H9 (cell line): Measurements from ENCODE around the gene CCDC9B. TPM values are rescaled to one million over a fixed set of nuclear protein-coding genes. Genes with fewer than 3 reads are reported as not detected.
A peak's percentile ranks its signal among the peaks of the same experiment; 100 is the strongest.

Source experiments
- DNase-seq: peaks from one replicate; pipeline ENCODE4 v3.0.0-alpha.2; 2017
- H2AFZ ChIP-seq: one replicate; pipeline ENCODE4 v1.6.1; 2013; ENCODE audit warnings: mild to moderate bottlenecking, low read length, control low read depth, moderate library complexity
- H2AK5ac ChIP-seq: 2 replicates; pipeline ENCODE4 v1.6.1; 2013; ENCODE audit warnings: low read length, control low read depth, mixed read lengths; ENCODE audit not compliant: insufficient read length
- H2BK120ac ChIP-seq: one replicate; pipeline ENCODE4 v1.6.1; 2013; ENCODE audit warnings: low read depth, mild to moderate bottlenecking, low read length, control low read depth, inconsistent platforms; ENCODE audit not compliant: poor library complexity, severe bottlenecking
- H2BK12ac ChIP-seq: 2 replicates; pipeline ENCODE4 v1.6.1; 2013; ENCODE audit warnings: low read length, control low read depth, mixed read lengths, low read depth; ENCODE audit not compliant: insufficient read length
- H2BK15ac ChIP-seq: 2 replicates; pipeline ENCODE4 v1.6.1; 2013; ENCODE audit warnings: low read depth, low read length, control low read depth
- H2BK20ac ChIP-seq: one replicate; pipeline ENCODE4 v1.6.1; 2013; ENCODE audit warnings: low read depth, mild to moderate bottlenecking, low read length, control low read depth, inconsistent platforms; ENCODE audit not compliant: poor library complexity, severe bottlenecking
- H2BK5ac ChIP-seq: 2 replicates; pipeline ENCODE4 v1.6.1; 2013; ENCODE audit warnings: low read length, control low read depth, mixed read lengths; ENCODE audit not compliant: insufficient read length
- H3K14ac ChIP-seq: 2 replicates; pipeline ENCODE4 v1.6.1; 2013; ENCODE audit warnings: low read length, control low read depth; ENCODE audit not compliant: insufficient read depth
- H3K18ac ChIP-seq: 2 replicates; pipeline ENCODE4 v1.6.1; 2013; ENCODE audit warnings: low read depth, mild to moderate bottlenecking, mixed read lengths, low read length, control low read depth; ENCODE audit not compliant: insufficient read length
- H3K23ac ChIP-seq: 2 replicates; pipeline ENCODE4 v1.6.1; 2013; ENCODE audit warnings: low read length, control low read depth, mixed read lengths, low read depth; ENCODE audit not compliant: insufficient read length
- H3K23me2 ChIP-seq: 2 replicates; pipeline ENCODE4 v1.6.1; 2013; ENCODE audit warnings: low read depth, mild to moderate bottlenecking, mixed read lengths, low read length, control low read depth; ENCODE audit not compliant: insufficient read length, poor library complexity, severe bottlenecking
- H3K27ac ChIP-seq: 2 replicates; pipeline ENCODE4 v1.5.1; 2013; ENCODE audit warnings: low read length, control low read depth, mixed read lengths, low read depth; ENCODE audit not compliant: insufficient read length
- H3K27me3 ChIP-seq: 2 replicates; pipeline ENCODE4 v1.6.1; 2013; ENCODE audit warnings: low read length, control low read depth, inconsistent platforms; ENCODE audit not compliant: insufficient read depth
- H3K4ac ChIP-seq: 2 replicates; pipeline ENCODE4 v1.6.1; 2013; ENCODE audit warnings: low read depth, mild to moderate bottlenecking, control low read depth, inconsistent platforms, low read length, moderate library complexity
- H3K4me1 ChIP-seq: 2 replicates; pipeline ENCODE4 v1.6.1; 2013; ENCODE audit warnings: low read length, control low read depth, inconsistent platforms; ENCODE audit not compliant: insufficient read depth
- H3K4me2 ChIP-seq: 2 replicates; pipeline ENCODE4 v1.6.1; 2013; ENCODE audit warnings: low read length, control low read depth, mixed read lengths; ENCODE audit not compliant: insufficient read length, insufficient read depth
- H3K56ac ChIP-seq: 2 replicates; pipeline ENCODE4 v1.6.1; 2013; ENCODE audit warnings: low read depth, mild to moderate bottlenecking, mixed read lengths, low read length, control low read depth; ENCODE audit not compliant: insufficient read length
- H3K79me1 ChIP-seq: 2 replicates; pipeline ENCODE4 v1.6.1; 2013; ENCODE audit warnings: low read depth, mild to moderate bottlenecking, moderate library complexity, low read length, control low read depth, inconsistent platforms; ENCODE audit not compliant: insufficient read depth, poor library complexity, severe bottlenecking
- H3K79me2 ChIP-seq: 2 replicates; pipeline ENCODE4 v1.6.1; 2013; ENCODE audit warnings: low read length, control low read depth, inconsistent platforms; ENCODE audit not compliant: insufficient read depth
- H3K9ac ChIP-seq: 2 replicates; pipeline ENCODE4 v1.6.1; 2013; ENCODE audit warnings: low read length, control low read depth, mixed read lengths; ENCODE audit not compliant: insufficient read length; ENCODE audit errors: extremely low read depth
- H3K9me3 ChIP-seq: one replicate; pipeline ENCODE4 v1.6.1; 2013; ENCODE audit warnings: low read depth, low read length, inconsistent platforms; ENCODE audit not compliant: control insufficient read depth
- H3T11ph ChIP-seq: one replicate; pipeline ENCODE4 v1.6.1; 2013; ENCODE audit warnings: mild to moderate bottlenecking, low read length, control low read depth, inconsistent platforms
- H4K20me1 ChIP-seq: one replicate; pipeline ENCODE4 v1.6.1; 2013; ENCODE audit not compliant: control insufficient read depth, insufficient read length, insufficient read depth
- H4K5ac ChIP-seq: 2 replicates; pipeline ENCODE4 v1.6.1; 2013; ENCODE audit warnings: low read depth, mild to moderate bottlenecking, mixed read lengths, low read length, control low read depth; ENCODE audit not compliant: insufficient read length
- H4K8ac ChIP-seq: replicated peaks from 2 replicates; pipeline ENCODE4 v1.6.1; 2013; ENCODE audit warnings: low read length, control low read depth, mixed read lengths, low read depth; ENCODE audit not compliant: insufficient read length
- H4K91ac ChIP-seq: 2 replicates; pipeline ENCODE4 v1.6.1; 2013; ENCODE audit warnings: low read depth, mild to moderate bottlenecking, moderate library complexity, mixed read lengths, low read length, control low read depth; ENCODE audit not compliant: insufficient read length
- H3K27ac Mint-ChIP-seq, 3 experiments: 2 replicates in 2 of 3; 3 replicates in 1 of 3; pipeline ENCODE4 v1.8.0; 2020 to 2021; ENCODE audit warnings: mixed read lengths in 3 of 3, mild to moderate bottlenecking in 1 of 3, moderate library complexity in 1 of 3
- H3K27me3 Mint-ChIP-seq: 2 replicates; pipeline ENCODE4 v1.8.0; 2021; ENCODE audit warnings: low read depth, mild to moderate bottlenecking, moderate library complexity, mixed read lengths
- H3K36me3 Mint-ChIP-seq, 3 experiments: 2 replicates in 2 of 3; 3 replicates in 1 of 3; pipeline ENCODE4 v1.8.0; 2020 to 2021; ENCODE audit warnings: low read depth in 3 of 3, mixed read lengths in 3 of 3; ENCODE audit not compliant: insufficient read depth in 1 of 3
- H3K4me1 Mint-ChIP-seq, 2 experiments: 2 replicates each; pipeline ENCODE4 v1.8.0; 2020; ENCODE audit warnings: mixed read lengths in 2 of 2
- H3K4me3 Mint-ChIP-seq, 2 experiments: 2 replicates in 1 of 2; 3 replicates in 1 of 2; pipeline ENCODE4 v1.8.0; 2020 to 2021; ENCODE audit warnings: mild to moderate bottlenecking in 2 of 2, mixed read lengths in 2 of 2, moderate library complexity in 1 of 2
- H3K9me3 Mint-ChIP-seq, 2 experiments: 2 replicates in 1 of 2; 3 replicates in 1 of 2; pipeline ENCODE4 v1.8.0; 2020; ENCODE audit warnings: mild to moderate bottlenecking in 2 of 2, mixed read lengths in 2 of 2, moderate library complexity in 1 of 2
- CTCF ChIP-seq: fragments of 200-600 bp; sonication (generic); conservative IDR thresholded peaks from 3 replicates; pipeline ENCODE4 v1.8.0; 2021; ENCODE audit warnings: antibody characterized with exemption, mild to moderate bottlenecking
- WGBS: extraction: QIAGEN DNeasy Blood & Tissue Kit; methylation state at CpG from one replicate; pipeline ENCODE4 v1.1.7; 2013; ENCODE audit warnings: missing lambda C conversion rate, low lambda C conversion rate, mixed read lengths; ENCODE audit not compliant: insufficient read length; ENCODE audit errors: extremely low coverage; 5-methylcytosine and 5-hydroxymethylcytosine counted together
- total RNA-seq: library from RNA; stranded (reverse); gene quantifications from 2 replicates; pipeline ENCODE4 v1.2.1, GENCODE V29; 2021

The CCDC9B gene
- total RNA-seq, 1 experiment from 2014 or later = 0.48 TPM

GRCh38 chr15:40295877-40296560 is 44.7 kb downstream of the CCDC9B start:
- Mint-ChIP-seq H3K36me3 (peaks cover 2 to 16% (median 5%) of the 10 kb centered on the region in 3 experiments; a peak in 5 of 7 replicates), H3K27me3 (peaks cover 66% of the 10 kb centered on the region), H3K9me3 (peaks cover 15% of the 10 kb centered on the region in 2 experiments), H3K4me1 (peaks cover 10 to 26% of the 10 kb centered on the region in 2 experiments), H3K27ac (no peak overlapping the region), H3K4me3 (0 out of 5 replicates have a peak overlapping the region, but pooled peaks of 1 of the 2 experiments have one; percentile 32)
- Histone ChIP-seq H2BK12ac (no peak overlapping the region), H3K23ac (no peak overlapping the region), H3K4ac (no peak overlapping the region), H3K27me3 (peaks cover 13% of the 10 kb centered on the region; the same call in 1 of the 2 replicates), H3K23me2 (peaks cover 6% of the 10 kb centered on the region), H3K56ac (no peak overlapping the region), H4K91ac (no peak overlapping the region), H2BK15ac (no peak overlapping the region), H2AK5ac (no peak overlapping the region), H3K79me1 (no peaks in the 10 kb centered on the region), H3T11ph (no peak overlapping the region), H3K9ac (no peak overlapping the region), H3K14ac (no peak overlapping the region; the same call in 1 of the 2 replicates), H3K18ac (no peak overlapping the region), H4K5ac (no peak overlapping the region), H2BK20ac (no peak overlapping the region), H2BK120ac (no peak overlapping the region), H4K20me1 (no peaks in the 10 kb centered on the region), H2BK5ac (no peak overlapping the region), H3K27ac (no peak overlapping the region), H3K4me2 (no peak overlapping the region), H3K4me1 (no peaks in the 10 kb centered on the region; the same call in 1 of the 2 replicates), H4K8ac (no peak overlapping the region), H3K9me3 (no peaks in the 10 kb centered on the region), H3K79me2 (no peaks in the 10 kb centered on the region), H2AFZ (no peak overlapping the region)
- DNase-seq = no peak
- TF ChIP-seq CTCF = no peak
- no CpG with 5 or more reads among the region's 12 CpGs for WGBS
